Measurements from ENCODE around the gene TFR2.

TFR2 gene

GRCh38 chr7:100573691-100574361 lies 67.5 kb downstream of the TFR2 start, which contains the start of gene SAP25:
Gene SAP25 (minus strand): TSS chr7:100573900. CDS start chr7:100573742, 158 bp downstream.
- no peak for DNase-seq (ENCODE audit: low read depth in 1 of 2, low spot score in 1 of 2)

GRCh38 chr7:100572949-100573675 lies 68.2 kb downstream of the TFR2 start:
- DNase-seq (ENCODE audit: low read depth in 1 of 2, low spot score in 1 of 2), result no peak

- DNase-seq (ENCODE audit: low read depth in 1 of 2, low spot score in 1 of 2), result no peak
Measured at GRCh38 chr7:100572281-100572948, 68.9 kb downstream of the TFR2 start.

GRCh38 chr7:100571829-100572116 lies 69.6 kb downstream of the TFR2 start:
- DNase-seq (ENCODE audit: low read depth in 1 of 2, low spot score in 1 of 2), result no peak

- DNase-seq (ENCODE audit: low read depth in 1 of 2, low spot score in 1 of 2), result no peak
Measured at GRCh38 chr7:100570954-100571828, 70.2 kb downstream of the TFR2 start.

Data from activated T-helper 1 cell treated with anti-CD3 and anti-CD28 coated beads, Interleukin-2, amount 50 U/mL, for 16 hours (primary cell).